Adipocyte (in vitro differentiated cells): ENCODE data around the gene POTEM.
"Not testable (repeated sequence)": the region's sequence is repeated elsewhere in the genome, so short reads cannot be mapped to it uniquely, and the experiment has no call there.

Source experiments
- DNase-seq: peaks from one replicate; pipeline ENCODE4 v3.0.0-alpha.2; 2015; ENCODE audit warnings: low read depth
- H3K27me3 ChIP-seq: replicated peaks from 2 replicates; pipeline ENCODE4 v1.7.0; 2013; ENCODE audit warnings: mild to moderate bottlenecking, low read length, moderate library complexity; ENCODE audit not compliant: control insufficient read depth, insufficient read depth
- H3K36me3 ChIP-seq: 2 replicates; pipeline ENCODE4 v1.7.0; 2013; ENCODE audit warnings: low read length, mild to moderate bottlenecking, moderate library complexity; ENCODE audit not compliant: control insufficient read depth, insufficient read depth, severe bottlenecking
- H3K4me1 ChIP-seq: 2 replicates; pipeline ENCODE4 v1.7.0; 2013; ENCODE audit warnings: mild to moderate bottlenecking, low read length, moderate library complexity; ENCODE audit not compliant: control insufficient read depth, insufficient read depth
- H3K4me3 ChIP-seq: 2 replicates; pipeline ENCODE4 v1.7.0; 2013; ENCODE audit warnings: mild to moderate bottlenecking, low read length, moderate library complexity
- H3K9ac ChIP-seq: 2 replicates; pipeline ENCODE4 v1.7.0; 2013; ENCODE audit warnings: mild to moderate bottlenecking, low read length, moderate library complexity
- H3K9me3 ChIP-seq: 2 replicates; pipeline ENCODE4 v1.7.0; 2013; ENCODE audit warnings: mild to moderate bottlenecking, low read length, moderate library complexity; ENCODE audit not compliant: control insufficient read depth

The POTEM gene

GRCh38 chr14:18964878-18965277 is 2.4 kb upstream of the POTEM start:
- not testable (repeated sequence) for H3K9me3 ChIP-seq, H3K4me3 ChIP-seq

GRCh38 chr14:19002566-19002965 is 35.3 kb downstream of the POTEM start:
- H3K36me3 ChIP-seq, H3K4me1 ChIP-seq, H3K4me3 ChIP-seq, H3K9me3 ChIP-seq, H3K27me3 ChIP-seq, DNase-seq, H3K9ac ChIP-seq: not testable (repeated sequence)

More at GRCh38 chr14:18964878-18965277, 2.4 kb upstream of the POTEM start:
- H3K9ac ChIP-seq, DNase-seq, H3K27me3 ChIP-seq, H3K4me1 ChIP-seq, H3K36me3 ChIP-seq: not testable (repeated sequence)

GRCh38 chr14:19006490-19006889 is 39.3 kb downstream of the POTEM start:
- H3K4me1 ChIP-seq, H3K4me3 ChIP-seq, H3K27me3 ChIP-seq, H3K9me3 ChIP-seq, H3K36me3 ChIP-seq, H3K9ac ChIP-seq, DNase-seq: not testable (repeated sequence)

GRCh38 chr14:19007678-19008077 is 40.4 kb downstream of the POTEM start:
- not testable (repeated sequence) for H3K4me3 ChIP-seq, H3K27me3 ChIP-seq, H3K4me1 ChIP-seq, H3K36me3 ChIP-seq, DNase-seq, H3K9ac ChIP-seq, H3K9me3 ChIP-seq

GRCh38 chr14:19011029-19011428 is 43.8 kb downstream of the POTEM start:
- H3K4me3 ChIP-seq, DNase-seq, H3K4me1 ChIP-seq, H3K9me3 ChIP-seq, H3K27me3 ChIP-seq, H3K36me3 ChIP-seq, H3K9ac ChIP-seq: not testable (repeated sequence)

- not testable (repeated sequence) for DNase-seq, H3K36me3 ChIP-seq, H3K27me3 ChIP-seq, H3K4me3 ChIP-seq, H3K9me3 ChIP-seq, H3K4me1 ChIP-seq, H3K9ac ChIP-seq
These were observed 44.5 kb downstream of the POTEM start for GRCh38 chr14:19011703-19012102.

- H3K4me3 ChIP-seq, DNase-seq, H3K27me3 ChIP-seq, H3K9me3 ChIP-seq, H3K4me1 ChIP-seq, H3K9ac ChIP-seq, H3K36me3 ChIP-seq: not testable (repeated sequence)
These were observed 48.0 kb downstream of the POTEM start for GRCh38 chr14:19015185-19015584.

GRCh38 chr14:19025080-19025589 is 57.9 kb downstream of the POTEM start:
- H3K4me1 ChIP-seq, H3K27me3 ChIP-seq, H3K9ac ChIP-seq, DNase-seq, H3K36me3 ChIP-seq, H3K4me3 ChIP-seq, H3K9me3 ChIP-seq: not testable (repeated sequence)

GRCh38 chr14:19026649-19027351 is 59.6 kb downstream of the POTEM start:
- H3K4me3 ChIP-seq, H3K9ac ChIP-seq, H3K9me3 ChIP-seq, H3K36me3 ChIP-seq, H3K27me3 ChIP-seq, H3K4me1 ChIP-seq, DNase-seq: not testable (repeated sequence)

GRCh38 chr14:19027895-19028294 is 60.7 kb downstream of the POTEM start:
- H3K9ac ChIP-seq, H3K36me3 ChIP-seq, H3K27me3 ChIP-seq, H3K9me3 ChIP-seq, H3K4me3 ChIP-seq, DNase-seq, H3K4me1 ChIP-seq: not testable (repeated sequence)

GRCh38 chr14:19036811-19037382 is 69.7 kb downstream of the POTEM start:
- not testable (repeated sequence) for H3K9ac ChIP-seq, H3K27me3 ChIP-seq, H3K4me1 ChIP-seq, H3K4me3 ChIP-seq, H3K9me3 ChIP-seq, H3K36me3 ChIP-seq, DNase-seq
